Ishikawa (cell line): ENCODE measurements around the gene PSMB11.

Experiments
- CEBPB ChIP-seq: IDR thresholded peaks from 2 replicates; pipeline ENCODE4 v1.6.1; 2012
- CREB1 ChIP-seq: IDR thresholded peaks from 2 replicates; pipeline ENCODE4 v1.6.1; 2012; ENCODE audit warnings: low read depth
- EGR1 ChIP-seq: IDR thresholded peaks from 2 replicates; pipeline ENCODE4 v1.6.1; 2012
- EP300 ChIP-seq: IDR thresholded peaks from 2 replicates; pipeline ENCODE4 v1.6.1; 2012; ENCODE audit warnings: borderline replicate concordance
- FOXM1 ChIP-seq: IDR thresholded peaks from 2 replicates; pipeline ENCODE4 v1.6.1; 2012; ENCODE audit warnings: low read depth, borderline replicate concordance
- NFIC ChIP-seq: IDR thresholded peaks from 2 replicates; pipeline ENCODE4 v1.6.1; 2012
- RAD21 ChIP-seq: IDR thresholded peaks from 2 replicates; pipeline ENCODE4 v1.6.1; 2012; ENCODE audit warnings: low read depth
- TAF1 ChIP-seq: IDR thresholded peaks from 2 replicates; pipeline ENCODE4 v1.6.1; 2012; ENCODE audit warnings: low read depth, mild to moderate bottlenecking
- TCF12 ChIP-seq: IDR thresholded peaks from 2 replicates; pipeline ENCODE4 v1.6.1; 2012; ENCODE audit warnings: low read depth
- TEAD4 ChIP-seq: IDR thresholded peaks from 2 replicates; pipeline ENCODE4 v1.6.1; 2012
- YY1 ChIP-seq: IDR thresholded peaks from 2 replicates; pipeline ENCODE4 v1.6.1; 2012; ENCODE audit warnings: low read depth
- ZBTB7A ChIP-seq: IDR thresholded peaks from 2 replicates; pipeline ENCODE4 v1.6.1; 2012; ENCODE audit warnings: low read depth
- TF ChIP-seq, protein P1 (sequence below): IDR thresholded peaks from 2 replicates; pipeline ENCODE4 v1.6.1; 2012
- TF ChIP-seq, protein P2 (sequence below): IDR thresholded peaks from 2 replicates; pipeline ENCODE4 v1.6.1; 2012
- TF ChIP-seq, protein P3 (sequence below): IDR thresholded peaks from 2 replicates; pipeline ENCODE4 v1.6.1; 2012; ENCODE audit warnings: low read depth, mild to moderate bottlenecking

Gene PSMB11

DNA sequence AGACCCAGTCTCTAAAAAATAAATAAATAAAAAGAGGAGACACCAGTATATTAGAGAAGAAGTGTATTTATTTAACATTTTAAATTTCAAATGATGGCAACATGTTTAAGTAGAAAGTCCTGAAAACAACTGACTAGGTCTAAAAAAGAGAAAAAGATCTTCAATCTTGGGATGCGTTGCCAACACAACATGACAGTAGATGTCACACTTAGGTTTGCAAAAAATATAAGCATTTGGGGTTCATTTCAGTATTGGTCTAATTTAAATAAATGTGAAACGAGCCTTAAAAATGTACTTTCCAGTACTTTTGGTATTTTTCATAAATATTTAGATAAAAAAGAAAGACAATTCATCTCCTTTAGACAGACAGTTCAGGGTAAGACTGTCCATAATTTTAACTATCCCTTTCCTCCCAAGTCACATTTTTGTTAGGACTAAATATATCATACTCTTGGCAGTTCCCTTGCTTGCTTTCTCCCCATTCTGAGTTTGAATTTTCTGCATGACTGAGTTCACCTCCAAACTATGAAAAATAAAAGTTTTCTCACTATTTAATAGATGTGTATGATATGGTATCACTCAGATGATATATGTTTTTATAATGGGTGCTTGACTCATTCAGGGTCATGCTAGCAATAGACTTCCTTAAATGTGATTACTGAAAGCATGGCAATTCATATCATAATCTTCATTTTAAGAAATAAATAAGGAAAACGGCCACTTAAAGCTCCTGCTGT lies 36.4 kb upstream of the PSMB11 start:
- TF ChIP-seq CREB1 (no peak), TEAD4 (no peak), RAD21 (no peak), EGR1 (no peak), EP300 (no peak), ZBTB7A (no peak), CEBPB (no peak), FOXM1 (no peak), TCF12 (no peak), TAF1 (no peak), YY1 (no peak), NFIC (no peak)
- TF ChIP-seq, protein P1, sequence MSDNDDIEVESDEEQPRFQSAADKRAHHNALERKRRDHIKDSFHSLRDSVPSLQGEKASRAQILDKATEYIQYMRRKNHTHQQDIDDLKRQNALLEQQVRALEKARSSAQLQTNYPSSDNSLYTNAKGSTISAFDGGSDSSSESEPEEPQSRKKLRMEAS = no peak
- TF ChIP-seq, protein P2, sequence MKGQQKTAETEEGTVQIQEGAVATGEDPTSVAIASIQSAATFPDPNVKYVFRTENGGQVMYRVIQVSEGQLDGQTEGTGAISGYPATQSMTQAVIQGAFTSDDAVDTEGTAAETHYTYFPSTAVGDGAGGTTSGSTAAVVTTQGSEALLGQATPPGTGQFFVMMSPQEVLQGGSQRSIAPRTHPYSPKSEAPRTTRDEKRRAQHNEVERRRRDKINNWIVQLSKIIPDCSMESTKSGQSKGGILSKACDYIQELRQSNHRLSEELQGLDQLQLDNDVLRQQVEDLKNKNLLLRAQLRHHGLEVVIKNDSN = no peak
- TF ChIP-seq, protein P3, sequence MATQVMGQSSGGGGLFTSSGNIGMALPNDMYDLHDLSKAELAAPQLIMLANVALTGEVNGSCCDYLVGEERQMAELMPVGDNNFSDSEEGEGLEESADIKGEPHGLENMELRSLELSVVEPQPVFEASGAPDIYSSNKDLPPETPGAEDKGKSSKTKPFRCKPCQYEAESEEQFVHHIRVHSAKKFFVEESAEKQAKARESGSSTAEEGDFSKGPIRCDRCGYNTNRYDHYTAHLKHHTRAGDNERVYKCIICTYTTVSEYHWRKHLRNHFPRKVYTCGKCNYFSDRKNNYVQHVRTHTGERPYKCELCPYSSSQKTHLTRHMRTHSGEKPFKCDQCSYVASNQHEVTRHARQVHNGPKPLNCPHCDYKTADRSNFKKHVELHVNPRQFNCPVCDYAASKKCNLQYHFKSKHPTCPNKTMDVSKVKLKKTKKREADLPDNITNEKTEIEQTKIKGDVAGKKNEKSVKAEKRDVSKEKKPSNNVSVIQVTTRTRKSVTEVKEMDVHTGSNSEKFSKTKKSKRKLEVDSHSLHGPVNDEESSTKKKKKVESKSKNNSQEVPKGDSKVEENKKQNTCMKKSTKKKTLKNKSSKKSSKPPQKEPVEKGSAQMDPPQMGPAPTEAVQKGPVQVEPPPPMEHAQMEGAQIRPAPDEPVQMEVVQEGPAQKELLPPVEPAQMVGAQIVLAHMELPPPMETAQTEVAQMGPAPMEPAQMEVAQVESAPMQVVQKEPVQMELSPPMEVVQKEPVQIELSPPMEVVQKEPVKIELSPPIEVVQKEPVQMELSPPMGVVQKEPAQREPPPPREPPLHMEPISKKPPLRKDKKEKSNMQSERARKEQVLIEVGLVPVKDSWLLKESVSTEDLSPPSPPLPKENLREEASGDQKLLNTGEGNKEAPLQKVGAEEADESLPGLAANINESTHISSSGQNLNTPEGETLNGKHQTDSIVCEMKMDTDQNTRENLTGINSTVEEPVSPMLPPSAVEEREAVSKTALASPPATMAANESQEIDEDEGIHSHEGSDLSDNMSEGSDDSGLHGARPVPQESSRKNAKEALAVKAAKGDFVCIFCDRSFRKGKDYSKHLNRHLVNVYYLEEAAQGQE = no peak

DNA sequence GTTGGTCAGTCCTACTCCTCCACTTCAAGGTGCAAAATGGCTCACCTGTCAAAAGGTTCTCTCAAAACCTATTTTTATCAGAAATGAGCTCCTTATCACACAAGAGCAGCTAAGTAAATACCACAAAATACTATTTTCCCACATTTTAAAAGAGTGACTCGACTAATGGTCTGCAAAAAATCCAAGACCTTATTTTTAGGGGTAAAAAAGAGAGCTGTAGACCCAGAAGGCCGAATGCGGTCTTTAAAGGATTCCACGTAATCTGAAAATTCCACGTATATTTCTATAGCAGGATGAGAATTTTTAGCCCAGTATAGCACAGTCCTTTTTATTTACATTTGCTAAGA lies 35.9 kb upstream of the PSMB11 start:
- no peak for TF ChIP-seq TEAD4
- TF ChIP-seq ZBTB7A = no peak
- TF ChIP-seq RAD21 = no peak
- TF ChIP-seq EP300 = no peak
- TF ChIP-seq, protein P2 = no peak
- TF ChIP-seq, protein P1 = no peak
- no peak for TF ChIP-seq EGR1
- no peak for TF ChIP-seq TAF1
- TF ChIP-seq FOXM1 = no peak
- TF ChIP-seq TCF12 = no peak
- no peak for TF ChIP-seq CEBPB
- no peak for TF ChIP-seq CREB1
- TF ChIP-seq NFIC = no peak
- TF ChIP-seq, protein P3 = no peak
- no peak for TF ChIP-seq YY1

DNA sequence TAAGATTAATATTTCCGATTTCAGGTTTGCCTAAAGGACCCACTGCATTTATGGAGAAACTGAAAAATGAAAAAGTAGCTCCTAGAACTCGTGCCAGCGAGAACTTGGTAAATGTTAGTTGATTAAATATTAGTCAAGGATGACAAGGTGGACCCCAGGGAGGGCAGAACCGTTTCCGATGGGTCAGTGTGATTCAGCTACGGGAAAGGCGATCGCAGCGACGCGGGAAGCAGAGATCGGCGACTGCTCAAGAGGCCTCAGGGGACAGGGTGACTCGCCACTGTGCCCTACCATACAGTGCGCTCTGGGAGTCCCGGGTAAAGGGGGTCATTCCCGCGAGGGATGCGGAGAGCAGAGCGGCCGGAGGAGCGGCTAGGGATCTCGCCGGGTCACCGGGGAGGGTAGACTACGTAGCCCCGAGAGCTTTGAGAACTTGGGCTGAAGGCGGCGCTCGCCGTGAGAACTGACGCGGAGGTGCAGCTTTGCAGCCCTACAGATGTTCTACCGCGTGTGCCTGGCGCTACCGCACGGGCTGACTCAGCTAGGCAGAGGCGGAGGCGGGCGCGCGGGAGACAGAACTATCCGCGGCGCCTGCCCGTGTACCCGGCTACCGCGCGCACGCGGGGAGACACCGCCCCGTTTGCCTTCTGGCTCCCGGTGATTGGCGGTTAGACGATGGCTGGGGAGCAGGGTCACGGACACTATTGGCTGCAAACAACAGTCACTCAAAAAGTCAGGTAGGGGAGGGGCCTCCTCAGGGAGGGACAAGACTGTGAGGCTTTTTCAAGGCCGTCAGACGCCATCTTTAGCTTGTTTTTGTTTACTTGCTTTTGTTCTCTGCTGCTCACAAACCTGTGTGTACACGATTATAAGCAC lies 35.2 kb upstream of the PSMB11 start:
- TF ChIP-seq NFIC (0 out of 2 replicates have a peak, but pooled peaks have one; percentile 19), CEBPB (no peak), TEAD4 (0 out of 2 replicates have a peak, but pooled peaks have one; percentile 41), TCF12 (no peak), TAF1 (peak; percentile 88; the same call in 1 of the 2 replicates), FOXM1 (no peak), CREB1 (no peak), EP300 (no peak), ZBTB7A (no peak), EGR1 (peak; percentile 66; the same call in 1 of the 2 replicates), YY1 (peak; percentile 88), RAD21 (no peak)
- TF ChIP-seq, protein P1 = peak; percentile 94
- TF ChIP-seq, protein P3 = no peak
- TF ChIP-seq, protein P2 = no peak
